IMR-90 (cell line): ENCODE data around the gene LRIT2. TPM values are rescaled to one million over a fixed set of nuclear protein-coding genes. Genes with fewer than 3 reads are reported as not detected.

Experiments used
- ATAC-seq: fragments of 200-7000 bp; cut with Tn5 transposase; 2 replicates; pipeline ENCODE4 v1.9.1; 2020; ENCODE audit warnings: low read depth, mild to moderate bottlenecking, moderate library complexity
- BruUV-seq: library from RNA; stranded (reverse); fragments of 400-500 nt; replicated peaks from 2 replicates; lab custom pipeline; 2021; lab: Mats Ljungman, UMichigan
- CTCF ChIA-PET: fragments of 300-600 bp; formaldehyde crosslinking; extraction: SDS; loops from one replicate; lab custom pipeline; 2021; ENCODE audit warnings: antibody characterized with exemption; lab: Yijun Ruan, JAX
- POLR2A ChIA-PET: fragments of 300-600 bp; sonication (Branson Sonifier 250); formaldehyde crosslinking; loops from one replicate; lab custom pipeline; 2022; ENCODE audit warnings: antibody characterized with exemption; ENCODE audit not compliant: unreplicated experiment; lab: Charles Lee
- DNase-seq: peaks from one replicate; pipeline ENCODE4 v3.0.0; 2013
- H2AFZ ChIP-seq: replicated peaks from 2 replicates; pipeline ENCODE3; 2013; ENCODE audit warnings: low read length, mild to moderate bottlenecking; ENCODE audit not compliant: poor library complexity
- H2AK5ac ChIP-seq: 2 replicates; pipeline ENCODE4 v1.6.1; 2013; ENCODE audit warnings: low read depth, low read length, inconsistent platforms
- H2AK9ac ChIP-seq: replicated peaks from 2 replicates; pipeline ENCODE3; 2013; ENCODE audit warnings: mild to moderate bottlenecking, low read depth, low read length, moderate library complexity; ENCODE audit not compliant: poor library complexity
- H2BK120ac ChIP-seq: 2 replicates; pipeline ENCODE4 v1.6.1; 2013; ENCODE audit warnings: low read depth, low read length, inconsistent platforms
- H2BK15ac ChIP-seq: 3 replicates; pipeline ENCODE4 v1.6.1; 2013; ENCODE audit warnings: low read depth, low read length, inconsistent platforms
- H2BK20ac ChIP-seq: 2 replicates; pipeline ENCODE4 v1.6.1; 2013; ENCODE audit warnings: low read depth, mild to moderate bottlenecking, inconsistent platforms, low read length, moderate library complexity
- H2BK5ac ChIP-seq: 2 replicates; pipeline ENCODE4 v1.6.1; 2013; ENCODE audit warnings: mild to moderate bottlenecking, low read depth, low read length, inconsistent platforms; ENCODE audit not compliant: poor library complexity, severe bottlenecking
- H3K14ac ChIP-seq: replicated peaks from 2 replicates; pipeline ENCODE4 v1.6.1; 2013; ENCODE audit warnings: low read depth, low read length, inconsistent platforms
- H3K18ac ChIP-seq: 2 replicates; pipeline ENCODE4 v1.6.1; 2013; ENCODE audit warnings: low read depth, low read length, control low read depth
- H3K23ac ChIP-seq: 2 replicates; pipeline ENCODE4 v1.6.1; 2013; ENCODE audit warnings: low read depth, low read length, inconsistent platforms
- H3K27ac ChIP-seq: 2 replicates; pipeline ENCODE4 v1.5.1; 2013; ENCODE audit warnings: mild to moderate bottlenecking, control low read depth, low read length; ENCODE audit not compliant: insufficient read depth
- H3K27me3 ChIP-seq: 2 replicates; pipeline ENCODE4 v1.6.1; 2013; ENCODE audit warnings: low read length; ENCODE audit not compliant: control insufficient read depth, insufficient read depth
- H3K36me3 ChIP-seq: 2 replicates; pipeline ENCODE4 v1.6.1; 2013; ENCODE audit warnings: low read length, mixed read lengths; ENCODE audit not compliant: control insufficient read depth, insufficient read depth
- H3K4ac ChIP-seq: 2 replicates; pipeline ENCODE4 v1.6.1; 2013; ENCODE audit warnings: low read depth, low read length, inconsistent platforms
- H3K4me1 ChIP-seq: 2 replicates; pipeline ENCODE4 v1.6.1; 2013; ENCODE audit warnings: low read length, mixed read lengths; ENCODE audit not compliant: control insufficient read depth, insufficient read depth
- H3K4me2 ChIP-seq: 2 replicates; pipeline ENCODE4 v1.6.1; 2013; ENCODE audit warnings: low read depth, mild to moderate bottlenecking, control low read depth, low read length, moderate library complexity
- H3K4me3 ChIP-seq: 2 replicates; pipeline ENCODE4 v1.5.1; 2013; ENCODE audit warnings: low read depth, mild to moderate bottlenecking, control low read depth, low read length, moderate library complexity; ENCODE audit not compliant: insufficient read depth
- H3K56ac ChIP-seq: 2 replicates; pipeline ENCODE4 v1.6.1; 2013; ENCODE audit warnings: low read length, inconsistent platforms; ENCODE audit not compliant: insufficient read depth; ENCODE audit errors: extremely low read depth
- H3K79me1 ChIP-seq, 2 experiments: 2 replicates each; pipeline ENCODE4 v1.6.1; 2013; ENCODE audit warnings: low read length in 2 of 2, inconsistent platforms in 1 of 2, low read depth in 1 of 2
- H3K9ac ChIP-seq: 2 replicates; pipeline ENCODE4 v1.6.1; 2013; ENCODE audit warnings: low read depth, low read length, control low read depth
- H3K9me1 ChIP-seq: 2 replicates; pipeline ENCODE4 v1.6.1; 2013; ENCODE audit warnings: low read length, inconsistent platforms; ENCODE audit not compliant: insufficient read depth
- H3K9me3 ChIP-seq: 2 replicates; pipeline ENCODE4 v1.6.1; 2013; ENCODE audit warnings: low read length; ENCODE audit not compliant: control insufficient read depth, insufficient read depth
- H4K20me1 ChIP-seq: 2 replicates; pipeline ENCODE4 v1.6.1; 2013; ENCODE audit warnings: low read length, inconsistent platforms; ENCODE audit not compliant: insufficient read depth
- H4K5ac ChIP-seq: 2 replicates; pipeline ENCODE4 v1.6.1; 2013; ENCODE audit warnings: mild to moderate bottlenecking, low read depth, low read length, control low read depth
- H4K8ac ChIP-seq, 2 experiments: 2 replicates each; pipeline ENCODE4 v1.6.1; 2013; ENCODE audit warnings: low read depth in 2 of 2, low read length in 2 of 2, control low read depth in 1 of 2, inconsistent platforms in 1 of 2
- H4K91ac ChIP-seq: 2 replicates; pipeline ENCODE4 v1.6.1; 2013; ENCODE audit warnings: low read depth, low read length, inconsistent platforms; ENCODE audit not compliant: insufficient read depth
- BHLHE40 ChIP-seq: fragments of 150-350 bp; IDR thresholded peaks from 2 replicates; pipeline ENCODE4 v1.6.1; 2016; ENCODE audit warnings: mild to moderate bottlenecking, low read depth, low read length
- ELK1 ChIP-seq: fragments of 150-350 bp; IDR thresholded peaks from 2 replicates; pipeline ENCODE4 v1.6.1; 2016; ENCODE audit warnings: low read depth, mild to moderate bottlenecking, low read length, moderate library complexity, borderline replicate concordance
- MXI1 ChIP-seq: IDR thresholded peaks from 2 replicates; pipeline ENCODE4 v1.6.1; 2012; ENCODE audit warnings: low read depth, mild to moderate bottlenecking, low read length, moderate library complexity, borderline replicate concordance
- NFE2L2 ChIP-seq: fragments of 150-350 bp; IDR thresholded peaks from 2 replicates; pipeline ENCODE4 v1.6.1; 2016; ENCODE audit warnings: low read depth, mild to moderate bottlenecking, low read length
- POLR2A ChIP-seq: IDR thresholded peaks from 2 replicates; pipeline ENCODE4 v1.6.1; 2012; ENCODE audit warnings: mild to moderate bottlenecking, low read depth, low read length
- RAD21 ChIP-seq: IDR thresholded peaks from 2 replicates; pipeline ENCODE4 v1.6.1; 2012; ENCODE audit warnings: low read length, improper control_type of control experiment
- WGBS, 2 experiments: methylation state at CpG; one replicate each; pipeline versions ENCODE4 v1.1.5 to v1.1.7; 2013; ENCODE audit warnings: missing lambda C conversion rate in 2 of 2; ENCODE audit not compliant: insufficient read length in 1 of 2; ENCODE audit errors: extremely low coverage in 2 of 2; 5-methylcytosine and 5-hydroxymethylcytosine counted together
- dilution Hi-C: fragments of 300-500 bp; cut with HindIII; formaldehyde crosslinking; loops from one replicate; pipeline ENCODE4 v1.14.3; 2018; ENCODE audit warnings: low sequenced_read_pairs; ENCODE audit not compliant: unreplicated experiment
- in situ Hi-C: fragments of 300-500 bp; cut with MboI; formaldehyde crosslinking; loops from 3 replicates; pipeline ENCODE4 v1.14.3; 2019; ENCODE audit warnings: low sequenced_read_pairs, inconsistent platforms, mixed read lengths
- intact Hi-C: fragments of 100-400 bp; cut with micrococcal nuclease; formaldehyde crosslinking; loops from 2 replicates; pipeline ENCODE4 v1.10.0; 2022
- polyA plus RNA-seq, 3 experiments: library from polyadenylated mRNA; depleted of rRNA; stranded (reverse); fragments of >200 nt; gene quantifications; 2 replicates each; pipeline ENCODE4 v1.2.3, GENCODE V29; 2012; ENCODE audit warnings: low replicate concordance in 1 of 3
- total RNA-seq: library from RNA; depleted of rRNA; stranded (reverse); fragments of >200 nt; gene quantifications from 2 replicates; pipeline ENCODE4 v1.2.3, GENCODE V29; 2012

The LRIT2 gene
- total and polyA plus RNA-seq, 2 of the 4 experiments (the other 2 are of a cell fraction) = not detected

DNA sequence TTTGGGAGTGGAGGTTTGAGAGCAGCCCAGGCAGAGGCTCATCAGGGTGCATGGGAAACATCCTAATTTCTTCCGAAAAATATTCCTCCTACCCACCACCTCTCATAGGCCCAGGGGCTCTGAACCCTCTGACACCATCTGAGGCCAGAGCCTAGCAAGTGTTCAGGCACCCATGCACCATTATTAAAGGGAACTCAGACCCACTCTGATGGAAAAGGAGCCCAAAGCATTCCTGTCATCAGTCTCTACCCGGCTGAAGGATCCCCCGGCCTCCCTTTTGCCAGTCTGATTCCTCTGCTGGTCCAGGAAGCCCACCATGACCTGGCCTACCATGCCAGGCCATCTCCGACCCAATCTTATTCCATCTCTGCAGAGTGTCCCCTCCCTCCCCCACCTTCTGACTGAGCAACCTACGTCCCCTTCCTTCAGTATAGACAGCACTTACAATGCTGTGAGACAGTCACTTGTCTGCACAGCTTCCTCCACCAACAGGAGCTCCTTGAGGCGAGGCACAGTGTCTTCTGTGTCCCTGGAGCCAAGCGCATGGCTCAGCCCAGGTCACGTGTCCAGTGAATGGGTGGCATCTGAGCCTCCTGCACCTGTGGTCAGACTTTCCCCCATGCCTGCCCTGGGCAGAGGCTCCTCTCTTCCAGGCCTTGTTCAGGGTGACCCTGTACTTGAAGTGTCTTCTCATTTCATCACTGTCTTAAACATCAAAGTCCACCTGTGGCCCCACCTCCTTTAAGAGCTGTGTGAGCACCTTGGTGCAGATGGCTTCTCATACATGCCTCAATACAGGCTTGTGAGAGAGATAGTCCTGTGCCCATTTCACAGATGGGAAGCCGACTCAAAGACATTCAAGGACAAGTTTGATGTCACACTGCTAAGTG, 52.6 kb downstream of the LRIT2 start:
- no peak overlapping the region for H2AK9ac ChIP-seq
- no peaks in the 10 kb centered on the region for H4K20me1 ChIP-seq
- H2AK5ac ChIP-seq = no peak overlapping the region
- no peaks in the 10 kb centered on the region for H3K27me3 ChIP-seq
- H3K9me3 ChIP-seq = no peaks in the 10 kb centered on the region
- H2BK15ac ChIP-seq = no peak overlapping the region
- H2BK20ac ChIP-seq = no peak overlapping the region
- no peak overlapping the region for H3K9ac ChIP-seq
- ChIA-PET CTCF (interaction anchor here (0.6 kb wide), 1 partner anchor 25 kb away, joined by 5 read pairs; no protein-coding TSS in a partner anchor), POLR2A (no interaction called here)
- H4K5ac ChIP-seq = no peak overlapping the region
- intact Hi-C loops (no loop called here), dilution Hi-C loops (no loop called here), in situ Hi-C loops (no loop called here)
- H2AFZ ChIP-seq = no peak overlapping the region
- H3K27ac ChIP-seq = no peak overlapping the region
- H3K4me3 ChIP-seq = no peak overlapping the region
- H3K9me1 ChIP-seq = no peaks in the 10 kb centered on the region
- no peak for ATAC-seq
- no peaks in the 10 kb centered on the region for H3K36me3 ChIP-seq
- no peaks in the 10 kb centered on the region for H3K4me1 ChIP-seq
- H3K23ac ChIP-seq = no peak overlapping the region
- H3K4me2 ChIP-seq = no peak overlapping the region
- H3K56ac ChIP-seq = no peak overlapping the region
- H2BK5ac ChIP-seq = no peak overlapping the region
- no peak for DNase-seq
- H4K8ac ChIP-seq = no peak overlapping the region
- TF ChIP-seq MXI1 (no peak), ELK1 (no peak), BHLHE40 (no peak), NFE2L2 (no peak), RAD21 (no peak), POLR2A (no peak)
- H3K14ac ChIP-seq = no peak overlapping the region
- BruUV-seq = no TSS peak
- H4K91ac ChIP-seq = no peak overlapping the region
- 31% methylated on average over 4 of the region's 9 CpGs; no CpG with 5 or more reads in 1 of the 2 experiments for WGBS, 2 experiments
- H3K79me1 ChIP-seq = no peaks in the 10 kb centered on the region
- no peak overlapping the region for H2BK120ac ChIP-seq
- H3K18ac ChIP-seq = no peak overlapping the region
- H3K4ac ChIP-seq = no peak overlapping the region
